SK-N-SH treated with all-trans-retinoic acid at 6 μM for 48 hours (cell line): Measurements from ENCODE around the gene KIAA1217.

ENCODE experiments used
- ATAC-seq: fragments of 200-7000 bp; cut with Tn5 transposase; 3 replicates; pipeline ENCODE4 v1.9.1; 2020; ENCODE audit warnings: mild to moderate bottlenecking, moderate library complexity
- ARNTL ChIP-seq: fragments of 450-650 bp; formaldehyde crosslinking; IDR thresholded peaks from 2 replicates; pipeline ENCODE4 v1.5.0; 2020; ENCODE audit warnings: low read depth, mild to moderate bottlenecking, moderate library complexity, borderline replicate concordance
- BACH2 ChIP-seq: fragments of 250-450 bp; sonication (Bioruptor Pico); IDR thresholded peaks from 2 replicates; pipeline ENCODE4 v1.9.0; 2021; ENCODE audit warnings: mild to moderate bottlenecking, borderline replicate concordance
- CSDC2 ChIP-seq: fragments of 250-450 bp; sonication (Bioruptor Pico); IDR thresholded peaks from 2 replicates; pipeline ENCODE4 v1.5.0; 2020; ENCODE audit warnings: mild to moderate bottlenecking, moderate library complexity
- GLIS3 ChIP-seq: fragments of 250-450 bp; sonication (Bioruptor Pico); IDR thresholded peaks from 2 replicates; pipeline ENCODE4 v1.5.0; 2020; ENCODE audit warnings: mild to moderate bottlenecking, moderate library complexity
- ISL1 ChIP-seq: fragments of 250-450 bp; sonication (Bioruptor Pico); IDR thresholded peaks from 2 replicates; pipeline ENCODE4 v2.1.2; 2022; ENCODE audit warnings: mild to moderate bottlenecking, moderate library complexity
- OSR1 ChIP-seq: fragments of 250-450 bp; sonication (Bioruptor Pico); IDR thresholded peaks from 2 replicates; pipeline ENCODE4 v1.8.0; 2022; ENCODE audit warnings: moderate library complexity, mild to moderate bottlenecking, inconsistent platforms
- PPARA ChIP-seq: fragments of 250-450 bp; sonication (Bioruptor Pico); IDR thresholded peaks from 2 replicates; pipeline ENCODE4 v1.5.0; 2020; ENCODE audit warnings: mild to moderate bottlenecking, borderline replicate concordance
- RARB ChIP-seq: fragments of 250-450 bp; sonication (Bioruptor Pico); IDR thresholded peaks from 2 replicates; pipeline ENCODE4 v1.8.0; 2021; ENCODE audit warnings: mild to moderate bottlenecking, moderate library complexity
- SNAI2 ChIP-seq: fragments of 250-450 bp; sonication (Bioruptor Pico); IDR thresholded peaks from 2 replicates; pipeline ENCODE4 v1.5.0; 2020; ENCODE audit warnings: mild to moderate bottlenecking, moderate library complexity
- TCF4 ChIP-seq: fragments of 250-450 bp; sonication (Bioruptor Pico); IDR thresholded peaks from 2 replicates; pipeline ENCODE4 v1.8.0; 2021; ENCODE audit warnings: mild to moderate bottlenecking, moderate library complexity, borderline replicate concordance
- TOX ChIP-seq: fragments of 250-450 bp; sonication (Bioruptor Pico); IDR thresholded peaks from 2 replicates; pipeline ENCODE4 v1.8.0; 2021; ENCODE audit warnings: mild to moderate bottlenecking, moderate library complexity, borderline replicate concordance
- ZC3H10 ChIP-seq: fragments of 250-450 bp; sonication (Bioruptor Pico); IDR thresholded peaks from 2 replicates; pipeline ENCODE4 v1.5.1; 2021; ENCODE audit warnings: mild to moderate bottlenecking, moderate library complexity
- ZFP3 ChIP-seq: fragments of 250-450 bp; sonication (Bioruptor Pico); IDR thresholded peaks from 2 replicates; pipeline ENCODE4 v1.5.0; 2020; ENCODE audit warnings: mild to moderate bottlenecking, moderate library complexity
- ZNF565 ChIP-seq: fragments of 450-650 bp; formaldehyde crosslinking; conservative IDR thresholded peaks from 2 replicates; pipeline ENCODE4 v1.5.0; 2020; ENCODE audit warnings: low read depth, mild to moderate bottlenecking, moderate library complexity
- ZNF70 ChIP-seq: fragments of 450-650 bp; formaldehyde crosslinking; IDR thresholded peaks from 2 replicates; pipeline ENCODE4 v1.5.0; 2020; ENCODE audit warnings: mild to moderate bottlenecking, moderate library complexity
- ZNF8 ChIP-seq: fragments of 450-650 bp; formaldehyde crosslinking; IDR thresholded peaks from 2 replicates; pipeline ENCODE4 v1.5.0; 2020; ENCODE audit warnings: mild to moderate bottlenecking, moderate library complexity
- TF ChIP-seq, protein P1 (sequence below): fragments of 250-450 bp; sonication (Bioruptor Pico); IDR thresholded peaks from 2 replicates; pipeline ENCODE4 v1.8.0; 2021; ENCODE audit warnings: low read depth, mild to moderate bottlenecking, moderate library complexity, borderline replicate concordance
- TF ChIP-seq, protein P2 (sequence below): fragments of 250-450 bp; sonication (Bioruptor Pico); IDR thresholded peaks from 2 replicates; pipeline ENCODE4 v1.5.1; 2020; ENCODE audit warnings: low read depth, mild to moderate bottlenecking, moderate library complexity
- TF ChIP-seq, protein P3 (sequence below): fragments of 250-450 bp; sonication (Bioruptor Pico); IDR thresholded peaks from 2 replicates; pipeline ENCODE4 v1.8.0; 2020; ENCODE audit warnings: mild to moderate bottlenecking, moderate library complexity, borderline replicate concordance
- TF ChIP-seq, protein P4 (sequence below): fragments of 250-450 bp; sonication (Bioruptor Pico); IDR thresholded peaks from 2 replicates; pipeline ENCODE4 v1.5.1; 2021; ENCODE audit warnings: mild to moderate bottlenecking, moderate library complexity

The KIAA1217 gene

DNA sequence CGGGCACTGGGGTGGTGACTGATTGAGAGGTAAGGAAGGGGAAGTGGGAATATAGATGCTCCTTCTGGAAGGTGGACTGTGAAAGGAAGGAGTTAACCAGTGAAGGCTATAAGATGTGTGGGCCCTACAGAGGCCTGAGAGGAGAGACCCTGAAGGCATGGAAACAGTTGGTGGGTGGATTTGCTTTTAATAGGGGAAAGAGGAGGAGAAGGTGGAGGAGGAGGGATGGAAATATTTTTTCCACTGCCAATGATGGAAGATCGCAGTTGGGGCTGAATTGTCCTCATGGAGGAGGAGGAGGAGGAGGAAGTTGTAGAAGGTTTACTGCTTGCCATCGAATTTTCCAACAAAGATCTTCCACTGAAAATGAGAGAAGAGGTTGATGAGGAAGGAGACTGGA lies 80.3 kb downstream of the KIAA1217 start (continued):
- TF ChIP-seq, protein P1, sequence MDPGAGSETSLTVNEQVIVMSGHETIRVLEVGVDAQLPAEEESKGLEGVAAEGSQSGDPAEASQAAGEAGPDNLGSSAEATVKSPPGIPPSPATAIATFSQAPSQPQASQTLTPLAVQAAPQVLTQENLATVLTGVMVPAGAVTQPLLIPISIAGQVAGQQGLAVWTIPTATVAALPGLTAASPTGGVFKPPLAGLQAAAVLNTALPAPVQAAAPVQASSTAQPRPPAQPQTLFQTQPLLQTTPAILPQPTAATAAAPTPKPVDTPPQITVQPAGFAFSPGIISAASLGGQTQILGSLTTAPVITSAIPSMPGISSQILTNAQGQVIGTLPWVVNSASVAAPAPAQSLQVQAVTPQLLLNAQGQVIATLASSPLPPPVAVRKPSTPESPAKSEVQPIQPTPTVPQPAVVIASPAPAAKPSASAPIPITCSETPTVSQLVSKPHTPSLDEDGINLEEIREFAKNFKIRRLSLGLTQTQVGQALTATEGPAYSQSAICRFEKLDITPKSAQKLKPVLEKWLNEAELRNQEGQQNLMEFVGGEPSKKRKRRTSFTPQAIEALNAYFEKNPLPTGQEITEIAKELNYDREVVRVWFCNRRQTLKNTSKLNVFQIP (CRISPR knock-in tag), result no peak

DNA sequence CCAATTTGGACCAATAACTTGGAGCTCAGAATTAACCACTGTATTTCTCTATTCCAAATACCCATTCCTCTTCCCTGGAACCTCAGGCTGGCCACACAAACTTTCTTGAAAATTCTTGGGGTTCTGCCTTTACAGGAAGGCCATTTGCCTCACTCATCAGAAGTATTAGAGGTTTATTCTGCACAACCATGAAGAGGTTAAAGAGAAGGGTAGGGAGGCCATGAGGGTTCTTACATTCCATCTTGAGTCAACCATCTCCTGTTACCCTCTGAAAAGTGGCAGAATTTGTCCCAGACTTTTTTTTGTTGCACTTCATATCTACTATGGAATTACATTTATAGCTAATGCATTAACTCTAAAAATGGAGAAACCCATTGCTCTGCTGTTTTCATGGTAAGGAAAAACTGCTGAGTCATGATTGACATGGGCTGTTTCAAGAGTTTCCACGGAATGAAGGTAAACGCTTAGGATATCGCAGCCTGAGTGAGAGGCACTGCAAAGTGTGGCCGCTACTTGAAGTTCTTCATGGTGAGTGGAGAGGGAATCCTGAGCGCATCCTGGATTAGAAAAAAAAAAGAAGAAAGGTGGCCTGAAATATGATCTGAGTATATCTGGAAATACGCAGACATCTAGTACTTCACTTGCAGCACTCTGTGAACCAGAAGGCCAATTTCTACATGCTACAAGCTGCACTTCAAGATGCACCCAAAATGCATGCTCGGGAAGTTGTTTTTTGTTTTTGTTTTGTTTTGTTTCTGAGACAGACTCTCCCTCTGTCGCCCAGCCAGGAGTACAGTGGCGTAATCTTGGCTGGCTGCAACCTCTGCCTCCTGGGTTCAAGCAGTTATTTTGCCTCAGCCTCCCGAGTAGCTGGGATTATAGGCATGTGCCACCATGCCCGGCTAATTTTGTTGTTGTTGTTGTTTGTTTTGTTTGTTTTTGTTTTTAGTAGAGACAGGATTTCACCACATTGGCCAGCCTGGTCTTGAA lies 83.7 kb downstream of the KIAA1217 start:
- no peak for ATAC-seq
- TF ChIP-seq ZNF70 (CRISPR knock-in tag), result no peak
- TF ChIP-seq ZNF565, result no peak
- no peak for TF ChIP-seq SNAI2 (CRISPR knock-in tag)
- TF ChIP-seq, protein P2, sequence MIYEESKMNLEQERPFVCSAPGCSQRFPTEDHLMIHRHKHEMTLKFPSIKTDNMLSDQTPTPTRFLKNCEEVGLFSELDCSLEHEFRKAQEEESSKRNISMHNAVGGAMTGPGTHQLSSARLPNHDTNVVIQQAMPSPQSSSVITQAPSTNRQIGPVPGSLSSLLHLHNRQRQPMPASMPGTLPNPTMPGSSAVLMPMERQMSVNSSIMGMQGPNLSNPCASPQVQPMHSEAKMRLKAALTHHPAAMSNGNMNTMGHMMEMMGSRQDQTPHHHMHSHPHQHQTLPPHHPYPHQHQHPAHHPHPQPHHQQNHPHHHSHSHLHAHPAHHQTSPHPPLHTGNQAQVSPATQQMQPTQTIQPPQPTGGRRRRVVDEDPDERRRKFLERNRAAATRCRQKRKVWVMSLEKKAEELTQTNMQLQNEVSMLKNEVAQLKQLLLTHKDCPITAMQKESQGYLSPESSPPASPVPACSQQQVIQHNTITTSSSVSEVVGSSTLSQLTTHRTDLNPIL (CRISPR knock-in tag), result no peak
- no peak for TF ChIP-seq ZFP3 (CRISPR knock-in tag)
- TF ChIP-seq OSR1, result no peak
- TF ChIP-seq ZC3H10 (CRISPR knock-in tag), result no peak
- no peak; the same call in 1 of the 2 replicates for TF ChIP-seq BACH2 (CRISPR knock-in tag)
- no peak for TF ChIP-seq TOX (CRISPR knock-in tag)
- no peak for TF ChIP-seq GLIS3 (CRISPR knock-in tag)
- TF ChIP-seq, protein P3, sequence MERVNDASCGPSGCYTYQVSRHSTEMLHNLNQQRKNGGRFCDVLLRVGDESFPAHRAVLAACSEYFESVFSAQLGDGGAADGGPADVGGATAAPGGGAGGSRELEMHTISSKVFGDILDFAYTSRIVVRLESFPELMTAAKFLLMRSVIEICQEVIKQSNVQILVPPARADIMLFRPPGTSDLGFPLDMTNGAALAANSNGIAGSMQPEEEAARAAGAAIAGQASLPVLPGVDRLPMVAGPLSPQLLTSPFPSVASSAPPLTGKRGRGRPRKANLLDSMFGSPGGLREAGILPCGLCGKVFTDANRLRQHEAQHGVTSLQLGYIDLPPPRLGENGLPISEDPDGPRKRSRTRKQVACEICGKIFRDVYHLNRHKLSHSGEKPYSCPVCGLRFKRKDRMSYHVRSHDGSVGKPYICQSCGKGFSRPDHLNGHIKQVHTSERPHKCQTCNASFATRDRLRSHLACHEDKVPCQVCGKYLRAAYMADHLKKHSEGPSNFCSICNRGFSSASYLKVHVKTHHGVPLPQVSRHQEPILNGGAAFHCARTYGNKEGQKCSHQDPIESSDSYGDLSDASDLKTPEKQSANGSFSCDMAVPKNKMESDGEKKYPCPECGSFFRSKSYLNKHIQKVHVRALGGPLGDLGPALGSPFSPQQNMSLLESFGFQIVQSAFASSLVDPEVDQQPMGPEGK (CRISPR knock-in tag), result no peak
- no peak for TF ChIP-seq TCF4
- TF ChIP-seq PPARA (CRISPR knock-in tag), result no peak
- TF ChIP-seq ARNTL (CRISPR knock-in tag), result no peak
- TF ChIP-seq, protein P4, sequence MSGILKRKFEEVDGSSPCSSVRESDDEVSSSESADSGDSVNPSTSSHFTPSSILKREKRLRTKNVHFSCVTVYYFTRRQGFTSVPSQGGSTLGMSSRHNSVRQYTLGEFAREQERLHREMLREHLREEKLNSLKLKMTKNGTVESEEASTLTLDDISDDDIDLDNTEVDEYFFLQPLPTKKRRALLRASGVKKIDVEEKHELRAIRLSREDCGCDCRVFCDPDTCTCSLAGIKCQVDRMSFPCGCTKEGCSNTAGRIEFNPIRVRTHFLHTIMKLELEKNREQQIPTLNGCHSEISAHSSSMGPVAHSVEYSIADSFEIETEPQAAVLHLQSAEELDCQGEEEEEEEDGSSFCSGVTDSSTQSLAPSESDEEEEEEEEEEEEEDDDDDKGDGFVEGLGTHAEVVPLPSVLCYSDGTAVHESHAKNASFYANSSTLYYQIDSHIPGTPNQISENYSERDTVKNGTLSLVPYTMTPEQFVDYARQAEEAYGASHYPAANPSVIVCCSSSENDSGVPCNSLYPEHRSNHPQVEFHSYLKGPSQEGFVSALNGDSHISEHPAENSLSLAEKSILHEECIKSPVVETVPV (CRISPR knock-in tag), result no peak
- TF ChIP-seq, protein P1 (CRISPR knock-in tag), result no peak
- TF ChIP-seq ZNF8 (CRISPR knock-in tag), result no peak
- TF ChIP-seq RARB, result no peak
- TF ChIP-seq CSDC2, result no peak
- TF ChIP-seq ISL1 (CRISPR knock-in tag), result no peak

DNA sequence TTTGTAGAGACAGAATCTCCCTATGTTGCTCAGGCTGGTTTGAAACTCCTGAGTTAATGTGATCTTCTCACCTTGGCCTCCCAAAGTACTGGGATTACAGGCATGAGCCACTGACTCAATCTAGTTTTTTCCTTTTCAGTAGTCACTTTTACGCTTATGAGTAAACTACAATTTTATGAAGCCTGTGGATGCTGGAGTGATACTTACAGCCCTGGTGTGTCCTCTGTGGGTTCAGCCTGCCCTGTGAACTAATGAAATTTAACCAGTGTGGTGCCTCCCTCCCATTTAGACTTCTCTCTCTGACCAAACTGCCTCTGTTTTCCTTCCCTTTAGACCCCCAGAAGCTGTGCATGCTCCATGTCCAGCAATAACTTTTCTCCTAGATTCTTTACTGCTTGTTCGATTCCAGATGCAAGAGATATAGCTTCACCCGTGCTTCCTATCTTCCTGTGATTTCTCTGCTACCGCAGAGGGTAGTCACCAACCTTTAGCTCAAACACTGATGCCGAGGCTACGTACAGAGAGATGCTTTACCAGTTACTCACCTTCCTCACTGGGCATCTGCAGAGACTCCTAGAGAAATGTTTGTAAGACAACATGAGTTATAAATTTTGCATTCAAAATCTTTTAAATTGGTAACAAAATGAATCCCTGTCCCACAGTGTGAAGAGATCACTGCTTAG lies 90.8 kb downstream of the KIAA1217 start:
- peak; percentile 98 for ATAC-seq
- TF ChIP-seq RARB, result 0 out of 2 replicates have a peak, but pooled peaks have one; percentile 14
- TF ChIP-seq TOX (CRISPR knock-in tag), result peak; percentile 77; the same call in 1 of the 2 replicates
- no peak for TF ChIP-seq ZNF8 (CRISPR knock-in tag)
- TF ChIP-seq, protein P1 (CRISPR knock-in tag), result no peak
- TF ChIP-seq CSDC2, result no peak
